ENCODE results near the gene VTA1. TPM values are rescaled to one million over a fixed set of nuclear protein-coding genes. Genes with fewer than 3 reads are reported as not detected.
"Not testable (repeated sequence)": the region's sequence is repeated elsewhere in the genome, so short reads cannot be mapped to it uniquely, and the experiment has no call there.

VTA1 gene
- total RNA-seq, 2 experiments from 2014 or later = 37.0 to 37.6 TPM

DNA sequence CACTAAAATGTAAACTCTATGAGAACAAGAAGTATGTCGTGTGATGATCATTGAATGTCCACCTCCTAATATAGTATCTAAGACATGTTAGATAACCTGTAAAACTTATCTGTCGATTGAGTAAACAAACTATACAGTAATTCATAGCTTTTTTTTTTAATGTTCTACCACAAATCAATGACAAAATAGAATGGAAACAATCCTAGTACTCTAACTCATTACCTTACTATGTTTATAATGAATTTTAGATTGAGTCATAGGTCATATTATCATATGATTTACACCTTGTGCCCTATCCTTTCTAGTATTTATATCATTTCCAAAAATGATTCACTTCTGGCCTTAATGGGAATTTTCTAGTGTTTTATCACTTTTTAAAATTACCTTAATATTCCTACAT, 6.1 kb downstream of the VTA1 start:
- H3K27me3 Mint-ChIP-seq = no peaks in the 10 kb centered on the region
- H3K36me3 Mint-ChIP-seq (ENCODE audit: low read depth) = peaks cover 19% of the 10 kb centered on the region
- H3K27ac Mint-ChIP-seq = no peak overlapping the region
- POLR2A ChIA-PET = no interaction called here
- H3K4me1 Mint-ChIP-seq = peaks cover 37% of the 10 kb centered on the region
- DNase-seq = no peak
- H3K9me3 Mint-ChIP-seq = no peaks in the 10 kb centered on the region
- CTCF ChIA-PET = interaction anchor here (1.4 kb wide), 1 partner anchor 54 kb away, joined by 4 read pairs; no protein-coding TSS in a partner anchor
- H3K4me3 Mint-ChIP-seq = no peak overlapping the region

DNA sequence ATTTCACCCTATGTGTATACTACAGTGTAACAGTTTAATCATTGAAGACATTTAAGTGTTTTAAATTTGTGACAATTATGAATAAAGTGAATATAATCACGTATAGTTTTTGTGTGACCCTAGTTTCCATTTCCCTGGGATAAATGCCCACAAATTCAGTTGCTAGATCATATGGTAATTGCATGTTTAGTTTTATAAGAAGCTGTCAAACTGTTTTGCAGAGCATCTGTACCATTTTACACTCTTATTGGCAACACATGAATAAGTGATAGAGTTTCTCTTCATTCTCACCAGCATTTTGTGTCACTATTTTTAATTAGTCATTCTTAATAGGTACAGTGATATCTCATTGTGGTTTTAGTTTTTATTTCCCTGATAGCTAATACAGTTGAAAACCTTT, 7.3 kb downstream of the VTA1 start:
- CTCF ChIA-PET = interaction anchor here (3.7 to 3.8 kb wide), 2 partner anchors 7 to 11 kb away, joined by 16 to 37 read pairs; partner anchors contain the start of genes NMBR and VTA1

DNA sequence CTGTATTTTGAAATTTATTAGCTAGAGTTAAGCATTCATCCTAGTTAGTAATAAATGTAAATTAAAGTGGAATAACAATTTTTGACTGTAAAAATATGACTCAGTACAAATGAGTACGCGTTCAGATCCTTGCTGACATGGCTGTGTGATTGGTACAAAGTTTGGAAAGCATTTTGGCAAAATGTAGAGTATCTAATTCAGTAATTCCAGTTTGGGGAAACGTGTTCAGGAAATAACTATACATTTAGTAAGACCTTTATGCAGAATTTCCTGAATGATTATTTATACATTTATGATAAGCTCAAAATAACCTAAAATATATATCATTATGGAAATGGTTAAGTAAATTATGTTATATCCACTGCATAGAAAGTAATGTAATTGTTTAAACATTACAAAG, 8.0 kb downstream of the VTA1 start:
- POLR2A ChIA-PET = interaction anchor here (2.4 kb wide), 1 partner anchor 7 kb away, joined by 16 read pairs; the partner anchor contains the start of genes NMBR and VTA1
- CTCF ChIA-PET = interaction anchor here (0.8 to 3.8 kb wide), 8 partner anchors 8 to 53 kb away, joined by 3 to 37 read pairs (median 10); partner anchors contain the start of genes NMBR and VTA1
- DNase-seq = no peak
- no peaks in the 10 kb centered on the region for H3K9me3 Mint-ChIP-seq
- peaks cover 21% of the 10 kb centered on the region for H3K4me1 Mint-ChIP-seq
- H3K27ac Mint-ChIP-seq = no peak overlapping the region
- no peak overlapping the region for H3K4me3 Mint-ChIP-seq
- peaks cover 10% of the 10 kb centered on the region for H3K36me3 Mint-ChIP-seq (ENCODE audit: low read depth)
- no peaks in the 10 kb centered on the region for H3K27me3 Mint-ChIP-seq

More for the DNA sequence above, 7.3 kb downstream of the VTA1 start:
- no peak for DNase-seq
- Mint-ChIP-seq H3K27ac (no peak overlapping the region), H3K4me1 (peaks cover 26% of the 10 kb centered on the region), H3K4me3 (no peak overlapping the region), H3K9me3 (no peaks in the 10 kb centered on the region), H3K27me3 (no peaks in the 10 kb centered on the region), H3K36me3 (ENCODE audit: low read depth) (peaks cover 15% of the 10 kb centered on the region)
- POLR2A ChIA-PET = no interaction called here

DNA sequence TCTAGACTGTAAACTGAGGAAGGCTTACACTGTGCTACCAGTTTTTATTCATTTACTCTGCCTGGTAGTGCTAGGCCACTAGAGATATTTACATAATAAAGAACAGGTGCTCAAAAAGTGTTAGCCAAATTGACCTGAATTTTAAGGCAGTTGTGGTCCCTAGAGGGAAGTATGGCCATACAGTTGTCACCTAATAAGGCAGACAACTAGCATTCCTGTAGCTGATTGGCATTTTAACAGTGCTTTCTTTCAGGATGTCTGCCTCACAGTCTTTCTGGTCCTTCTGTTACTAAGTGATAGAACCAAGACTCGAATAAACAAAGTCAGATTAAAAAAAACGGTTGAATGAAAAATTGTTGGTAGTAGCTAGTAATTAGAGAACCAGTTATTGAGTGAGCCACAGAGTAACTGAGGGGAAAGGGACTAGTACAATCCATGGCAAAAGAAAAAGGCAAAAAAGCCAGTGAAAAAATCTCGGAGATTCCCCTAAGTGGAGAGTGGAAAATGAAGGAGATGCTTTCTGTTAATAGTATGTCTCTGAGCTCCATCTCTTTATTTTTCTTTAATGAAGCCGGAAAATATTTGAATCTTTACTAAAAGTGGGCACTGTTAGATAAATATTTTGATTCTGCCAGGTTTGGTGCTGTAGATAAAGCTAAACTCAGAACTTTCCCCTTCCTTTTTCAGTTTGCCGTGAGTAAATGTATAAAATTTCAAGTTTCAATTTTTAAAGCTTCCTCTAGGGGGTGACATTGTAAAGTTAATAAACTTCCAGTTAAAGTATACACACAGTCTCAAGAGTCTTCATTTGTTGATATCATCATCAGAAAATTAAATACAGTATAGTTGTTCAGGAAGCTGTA, 9.1 kb downstream of the VTA1 start:
- ChIA-PET CTCF (interaction anchor here (0.7 to 3.8 kb wide), 14 partner anchors 9 to 231 kb away, joined by 3 to 37 read pairs (median 5); partner anchors contain the start of genes NMBR and VTA1), POLR2A (interaction anchor here (2.4 kb wide), 1 partner anchor 8 kb away, joined by 16 read pairs; the partner anchor contains the start of genes NMBR and VTA1)
- H3K9me3 Mint-ChIP-seq = no peaks in the 10 kb centered on the region
- H3K4me1 Mint-ChIP-seq = peaks cover 13% of the 10 kb centered on the region
- no peak for DNase-seq
- H3K36me3 Mint-ChIP-seq (ENCODE audit: low read depth) = peaks cover 4% of the 10 kb centered on the region
- H3K4me3 Mint-ChIP-seq = no peak overlapping the region
- no peak overlapping the region for H3K27ac Mint-ChIP-seq
- H3K27me3 Mint-ChIP-seq = no peaks in the 10 kb centered on the region

DNA sequence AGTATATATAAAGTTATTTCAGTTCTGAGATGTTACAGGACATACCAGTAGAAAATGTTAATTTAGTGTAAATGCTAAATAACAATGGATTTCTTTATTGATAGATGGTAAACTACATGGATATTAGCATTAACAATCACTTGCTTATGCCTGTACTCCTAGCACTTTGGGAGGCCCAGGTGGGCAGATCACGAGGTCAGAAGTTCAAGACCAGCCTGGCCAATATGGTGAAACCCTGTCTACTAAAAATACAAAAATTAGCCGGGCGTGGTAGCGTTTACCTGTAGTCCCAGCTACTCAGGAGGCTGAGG, 9.7 kb downstream of the VTA1 start:
- CTCF ChIA-PET = interaction anchor here (0.7 to 3.8 kb wide), 12 partner anchors 9 to 231 kb away, joined by 3 to 37 read pairs (median 8); partner anchors contain the start of genes NMBR and VTA1
- not testable (repeated sequence) for H3K9me3 Mint-ChIP-seq; H3K36me3 Mint-ChIP-seq (ENCODE audit: low read depth); H3K27me3 Mint-ChIP-seq; H3K4me3 Mint-ChIP-seq; H3K27ac Mint-ChIP-seq; DNase-seq
- H3K4me1 Mint-ChIP-seq = peaks cover 13% of the 10 kb centered on the region
- POLR2A ChIA-PET = interaction anchor here (2.4 kb wide), 1 partner anchor 9 kb away, joined by 16 read pairs; the partner anchor contains the start of genes NMBR and VTA1

DNA sequence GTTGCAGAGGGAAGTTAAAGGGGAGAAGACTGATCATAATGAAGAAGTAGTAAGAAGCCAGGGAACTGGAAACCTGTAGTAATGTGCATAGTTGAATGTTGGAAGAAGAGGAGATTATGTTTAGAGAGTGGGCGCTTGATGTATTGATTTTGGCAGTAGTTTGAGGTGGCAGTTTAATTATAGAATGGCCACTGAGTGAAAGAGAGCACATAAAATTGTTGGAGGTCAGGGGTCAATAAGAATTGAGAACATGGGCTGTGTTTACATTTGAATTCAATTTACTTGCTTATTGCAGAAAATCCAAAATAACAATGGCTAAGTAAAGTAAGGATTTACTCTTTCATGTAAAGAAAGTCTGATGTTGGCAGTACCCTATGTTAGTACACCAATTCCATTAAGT, 15.7 kb downstream of the VTA1 start:
- DNase-seq = no peak
- ChIA-PET POLR2A (no interaction called here), CTCF (no interaction called here)
- peaks cover 2% of the 10 kb centered on the region for H3K4me1 Mint-ChIP-seq
- H3K27me3 Mint-ChIP-seq = no peaks in the 10 kb centered on the region
- H3K4me3 Mint-ChIP-seq = no peak overlapping the region
- peaks cover 7% of the 10 kb centered on the region for H3K36me3 Mint-ChIP-seq (ENCODE audit: low read depth)
- no peak overlapping the region for H3K27ac Mint-ChIP-seq
- no peaks in the 10 kb centered on the region for H3K9me3 Mint-ChIP-seq

DNA sequence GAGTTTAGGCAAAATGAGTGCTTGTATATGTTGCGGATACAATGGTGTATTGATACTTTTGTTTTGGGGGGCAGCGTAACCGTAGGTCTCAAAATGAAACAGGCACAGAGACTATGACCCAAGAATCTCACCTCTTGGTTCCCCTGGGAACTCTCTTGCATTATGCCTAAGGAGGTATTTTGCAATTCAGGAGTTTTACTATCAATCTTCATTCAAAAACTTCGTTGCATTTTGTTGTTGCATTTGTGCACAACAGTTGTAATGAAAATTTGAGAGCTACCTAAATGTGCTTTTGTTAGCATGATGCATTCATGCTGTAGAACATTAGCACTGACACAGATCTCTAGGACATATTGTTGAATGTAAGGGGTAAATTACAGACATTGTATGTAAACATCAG, 18.2 kb downstream of the VTA1 start:
- Mint-ChIP-seq H3K4me3 (no peak overlapping the region), H3K27me3 (no peaks in the 10 kb centered on the region), H3K9me3 (no peaks in the 10 kb centered on the region), H3K4me1 (peaks cover 2% of the 10 kb centered on the region), H3K36me3 (ENCODE audit: low read depth) (peaks cover 12% of the 10 kb centered on the region), H3K27ac (no peak overlapping the region)
- DNase-seq = no peak
- ChIA-PET CTCF (interaction anchor here (1.2 to 2.8 kb wide), 2 partner anchors 9 to 1348 kb away, joined by 3 to 16 read pairs; no protein-coding TSS in a partner anchor), POLR2A (interaction anchor here (1.0 kb wide), 1 partner anchor 15 kb away, joined by 3 read pairs; no protein-coding TSS in a partner anchor)

DNA sequence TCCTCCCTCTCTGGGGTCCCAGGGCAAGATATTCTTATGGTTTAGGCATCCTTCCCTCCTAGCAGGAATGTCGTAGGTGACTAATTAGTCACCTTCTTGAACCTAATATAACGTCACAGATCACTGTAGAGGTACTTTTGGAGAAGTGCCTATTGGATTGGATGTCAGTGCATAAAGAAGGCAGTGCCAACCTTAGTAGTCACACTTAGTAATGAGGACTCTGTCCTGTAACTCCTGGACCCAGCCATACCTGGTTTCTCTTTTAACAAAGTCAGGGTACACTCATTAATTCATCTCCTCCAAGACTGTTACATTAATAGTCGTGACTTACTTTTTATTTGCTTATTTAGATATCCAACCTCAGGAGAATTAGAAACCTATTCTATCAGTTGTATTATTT, 20.0 kb downstream of the VTA1 start:
- H3K4me1 Mint-ChIP-seq = no peaks in the 10 kb centered on the region
- no peak for DNase-seq
- H3K27me3 Mint-ChIP-seq = no peaks in the 10 kb centered on the region
- no peak overlapping the region for H3K4me3 Mint-ChIP-seq
- CTCF ChIA-PET = no interaction called here
- POLR2A ChIA-PET = no interaction called here
- peaks cover 20% of the 10 kb centered on the region for H3K36me3 Mint-ChIP-seq (ENCODE audit: low read depth)
- H3K9me3 Mint-ChIP-seq = no peaks in the 10 kb centered on the region
- no peak overlapping the region for H3K27ac Mint-ChIP-seq

DNA sequence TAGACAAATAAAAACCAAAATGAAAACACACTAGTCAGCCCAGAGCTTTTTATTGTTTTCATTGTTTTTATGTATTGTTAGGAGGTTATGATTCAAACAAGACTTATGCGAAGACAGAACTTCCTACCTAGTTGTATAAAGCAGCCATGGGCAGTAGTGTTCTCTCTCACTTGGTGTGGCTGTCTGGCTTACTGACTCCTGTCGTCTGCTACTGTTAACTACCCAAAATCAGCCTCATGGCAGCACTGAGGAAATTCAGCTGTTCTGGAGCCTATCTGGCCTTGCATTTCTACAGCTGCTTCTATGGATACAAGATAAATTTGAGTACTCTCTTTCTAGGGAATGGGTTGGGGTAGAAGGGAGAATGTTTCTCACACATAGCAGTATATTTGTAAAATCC, 20.4 kb downstream of the VTA1 start:
- Mint-ChIP-seq H3K9me3 (no peaks in the 10 kb centered on the region), H3K36me3 (ENCODE audit: low read depth) (peaks cover 24% of the 10 kb centered on the region), H3K4me1 (no peaks in the 10 kb centered on the region), H3K4me3 (no peak overlapping the region), H3K27me3 (no peaks in the 10 kb centered on the region), H3K27ac (no peak overlapping the region)
- no peak for DNase-seq
- ChIA-PET CTCF (no interaction called here), POLR2A (no interaction called here)

DNA sequence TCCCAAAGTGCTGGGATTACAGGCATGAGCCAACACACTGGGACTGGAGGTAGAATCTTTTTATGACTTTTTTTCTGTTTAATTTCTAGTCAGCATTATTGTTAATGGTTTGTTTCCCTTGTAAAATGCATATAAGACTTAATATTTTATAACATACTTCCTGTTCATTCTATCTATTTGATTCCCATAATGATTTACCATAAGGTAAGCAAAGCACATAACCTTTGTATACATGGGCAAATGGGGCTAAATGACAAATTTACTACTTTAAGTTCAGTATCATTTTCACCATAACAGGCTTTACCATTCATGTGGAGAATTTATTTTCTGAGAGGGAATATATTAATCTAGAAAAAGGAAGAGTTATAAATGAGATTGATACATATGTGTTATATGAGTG, 24.3 kb downstream of the VTA1 start:
- Mint-ChIP-seq H3K4me3 (no peak overlapping the region), H3K4me1 (no peaks in the 10 kb centered on the region)
- CTCF ChIA-PET = interaction anchor here (1.2 kb wide), 1 partner anchor 15 kb away, joined by 4 read pairs; no protein-coding TSS in a partner anchor

DNA sequence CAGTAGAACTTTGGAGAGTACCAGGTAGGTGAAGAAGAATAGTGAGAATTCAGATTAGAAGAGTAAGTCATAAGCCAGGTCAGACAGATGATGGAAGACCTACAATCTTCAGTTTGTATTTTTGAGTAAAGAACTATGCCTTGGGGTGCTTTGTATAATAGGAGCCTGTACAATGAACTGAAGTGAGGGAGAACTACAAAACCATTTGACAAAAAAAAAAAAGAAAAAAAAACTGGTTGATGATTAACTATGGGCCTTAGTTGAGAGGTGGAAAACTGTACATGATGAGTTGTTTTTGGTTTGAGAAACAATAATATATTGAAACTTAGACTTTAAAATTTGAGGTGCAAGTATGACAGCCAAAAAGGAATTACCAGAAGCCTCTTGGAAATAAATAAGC, 25.7 kb downstream of the VTA1 start:
- DNase-seq = no peak
- no peaks in the 10 kb centered on the region for H3K27me3 Mint-ChIP-seq
- no peak overlapping the region for H3K27ac Mint-ChIP-seq
- H3K36me3 Mint-ChIP-seq (ENCODE audit: low read depth) = peaks cover 64% of the 10 kb centered on the region
- peaks cover 6% of the 10 kb centered on the region for H3K9me3 Mint-ChIP-seq
- ChIA-PET POLR2A (no interaction called here), CTCF (interaction anchor here (1.2 kb wide), 1 partner anchor 16 kb away, joined by 4 read pairs; no protein-coding TSS in a partner anchor)
- no peaks in the 10 kb centered on the region for H3K4me1 Mint-ChIP-seq
- H3K4me3 Mint-ChIP-seq = no peak overlapping the region

More for the DNA sequence above, 24.3 kb downstream of the VTA1 start:
- Mint-ChIP-seq H3K9me3 (no peaks in the 10 kb centered on the region), H3K27ac (no peak overlapping the region), H3K36me3 (ENCODE audit: low read depth) (peaks cover 57% of the 10 kb centered on the region), H3K27me3 (no peaks in the 10 kb centered on the region)
- POLR2A ChIA-PET = no interaction called here
- DNase-seq = no peak

DNA sequence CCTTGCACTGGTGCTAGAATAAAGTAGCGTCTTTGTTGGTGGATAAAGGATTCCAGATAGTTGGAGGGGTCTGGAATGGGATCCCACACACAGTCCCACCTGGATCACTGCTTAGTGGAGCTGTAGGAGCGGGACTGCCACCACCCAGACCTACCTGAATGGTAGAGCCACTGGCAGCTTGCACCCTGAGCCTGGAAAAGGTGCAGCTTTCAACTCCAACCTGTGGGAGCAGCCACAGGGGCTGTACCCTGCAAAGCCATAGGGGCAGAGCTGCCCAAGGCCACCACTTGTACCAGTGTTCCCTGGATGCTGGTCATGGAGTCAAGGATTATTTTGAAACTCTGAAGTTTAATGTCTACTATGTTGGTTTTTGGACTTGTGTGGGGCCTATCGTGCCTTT, 26.9 kb downstream of the VTA1 start:
- Mint-ChIP-seq H3K36me3 (ENCODE audit: low read depth) (peaks cover 67% of the 10 kb centered on the region), H3K4me1 (no peaks in the 10 kb centered on the region)
- CTCF ChIA-PET = interaction anchor here (1.0 kb wide), 1 partner anchor 19 kb away, joined by 3 read pairs; no protein-coding TSS in a partner anchor

DNA sequence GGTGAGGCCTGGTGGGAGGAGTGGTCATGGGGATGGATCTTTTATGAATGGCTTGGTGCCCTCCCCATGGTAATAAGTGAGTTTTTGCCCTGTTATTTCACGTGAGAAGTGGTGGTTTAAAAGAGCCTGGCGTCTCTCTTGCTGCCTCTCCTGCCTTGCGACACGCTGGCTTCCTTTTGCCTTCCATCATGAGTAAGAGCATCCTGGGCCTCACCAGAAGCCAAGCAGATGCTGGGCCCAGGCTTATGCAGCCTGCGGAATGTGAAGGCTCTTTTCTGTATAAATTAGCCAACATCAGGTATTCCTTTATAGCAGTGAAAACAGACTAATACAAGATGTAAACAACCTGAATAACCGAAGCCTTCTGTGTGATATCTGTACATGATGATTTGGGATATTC, 27.6 kb downstream of the VTA1 start:
- H3K36me3 Mint-ChIP-seq (ENCODE audit: low read depth) = peaks cover 67% of the 10 kb centered on the region
- CTCF ChIA-PET = no interaction called here
- H3K9me3 Mint-ChIP-seq = peaks cover 11% of the 10 kb centered on the region
- DNase-seq = no peak
- H3K27ac Mint-ChIP-seq = no peak overlapping the region
- H3K4me1 Mint-ChIP-seq = no peaks in the 10 kb centered on the region
- H3K27me3 Mint-ChIP-seq = no peaks in the 10 kb centered on the region
- no peak overlapping the region for H3K4me3 Mint-ChIP-seq
- POLR2A ChIA-PET = no interaction called here

More for the DNA sequence above, 26.9 kb downstream of the VTA1 start:
- Mint-ChIP-seq H3K27ac (no peak overlapping the region), H3K9me3 (peaks cover 11% of the 10 kb centered on the region), H3K27me3 (no peaks in the 10 kb centered on the region), H3K4me3 (no peak overlapping the region)
- DNase-seq = no peak
- POLR2A ChIA-PET = no interaction called here
